K562 (cell line): ENCODE results near the gene SNAP23. TPM values are rescaled to one million over a fixed set of nuclear protein-coding genes. Genes with fewer than 3 reads are reported as not detected.

Source experiments
- ARID1B ChIP-seq: fragments of 450-650 bp; IDR thresholded peaks from 2 replicates; pipeline ENCODE4 v1.6.1; 2016; ENCODE audit warnings: antibody characterized with exemption, mild to moderate bottlenecking, inconsistent platforms
- BCL6 ChIP-seq: fragments of 250-450 bp; sonication (Bioruptor Pico); IDR thresholded peaks from 2 replicates; pipeline ENCODE4 v1.4.0; 2020
- CBX2 ChIP-seq: fragments of 200-600 bp; sonication (generic); IDR thresholded peaks from one replicate; pipeline ENCODE4 v1.6.1; 2012; ENCODE audit warnings: mild to moderate bottlenecking, low read length, inconsistent platforms; ENCODE audit not compliant: insufficient read depth, poor library complexity, severe bottlenecking
- MAX ChIP-seq: sonication (generic); formaldehyde crosslinking; IDR thresholded peaks from 2 replicates; pipeline ENCODE4 v1.9.0; 2022; ENCODE audit warnings: mild to moderate bottlenecking, missing genetic modification reagents
- MCM3 ChIP-seq: fragments of 450-650 bp; IDR thresholded peaks from 2 replicates; pipeline ENCODE4 v1.6.1; 2016
- MTA2 ChIP-seq: fragments of 450-650 bp; IDR thresholded peaks from 2 replicates; pipeline ENCODE4 v1.6.1; 2016; ENCODE audit warnings: low read depth
- NCOA6 ChIP-seq: fragments of 450-650 bp; IDR thresholded peaks from 2 replicates; pipeline ENCODE4 v1.6.1; 2017; ENCODE audit warnings: mild to moderate bottlenecking
- NEUROD1 ChIP-seq: fragments of 150-350 bp; IDR thresholded peaks from 2 replicates; pipeline ENCODE4 v1.6.1; 2014; ENCODE audit warnings: borderline replicate concordance, low read length, low read depth; ENCODE audit not compliant: partially characterized antibody
- PREB ChIP-seq: sonication (generic); formaldehyde crosslinking; IDR thresholded peaks from 2 replicates; pipeline ENCODE4 v1.8.1; 2023; ENCODE audit warnings: mild to moderate bottlenecking, missing genetic modification reagents
- TEAD1 ChIP-seq, 2 experiments: fragments of 450-650 bp in 1 of 2; sonication (generic) in 1 of 2; formaldehyde crosslinking; IDR thresholded peaks; 2 replicates each; pipeline versions ENCODE4 v1.4.0 to v1.8.0; 2020 to 2022; ENCODE audit warnings: mild to moderate bottlenecking in 2 of 2, missing genetic modification reagents in 1 of 2
- THRAP3 ChIP-seq: fragments of 450-650 bp; IDR thresholded peaks from 2 replicates; pipeline ENCODE4 v1.6.1; 2016; ENCODE audit warnings: mild to moderate bottlenecking, inconsistent platforms, borderline replicate concordance
- TSHZ1 ChIP-seq: fragments of 250-450 bp; sonication (Bioruptor Pico); IDR thresholded peaks from 2 replicates; pipeline ENCODE4 v1.4.0; 2020; ENCODE audit warnings: mild to moderate bottlenecking, moderate library complexity
- ZNF695 ChIP-seq: fragments of 450-650 bp; formaldehyde crosslinking; IDR thresholded peaks from 2 replicates; pipeline ENCODE4 v1.4.0; 2020; ENCODE audit warnings: mild to moderate bottlenecking, moderate library complexity
- polyA plus RNA-seq, 8 experiments: library from polyadenylated mRNA; depleted of rRNA in 4 of 8; stranded (reverse) in 5 of 8; unstranded in 3 of 8; fragments of >200 nt; fragmentation: Nextera tagmentation in 2 of 8; fragmentation: Illumina TruSeq in 1 of 8; extraction: Ambion mirVana in 2 of 8; extraction: Trizol in 1 of 8; gene quantifications; 2 replicates each; pipeline versions ENCODE4 v1.2.1 to v1.2.3, GENCODE V29; 2011 to 2014; ENCODE audit warnings: inconsistent platforms in 1 of 8, missing spikeins in 1 of 8
- total RNA-seq, 7 experiments: library from RNA; depleted of rRNA in 6 of 7; stranded (reverse); fragments of >200 nt in 6 of 7; fragmentation: Illumina TruSeq in 2 of 7; extraction: Trizol in 2 of 7; gene quantifications; 2 replicates each; pipeline versions ENCODE4 v1.2.1 to v1.2.3, GENCODE V29; 2011 to 2021; ENCODE audit warnings: low replicate concordance in 1 of 7

The SNAP23 gene
- total and polyA plus RNA-seq, 9 of the 15 experiments (the other 6 are each of a cell fraction or from before 2014, with no cell fraction given): 78.9 to 168 (median 117) TPM

DNA sequence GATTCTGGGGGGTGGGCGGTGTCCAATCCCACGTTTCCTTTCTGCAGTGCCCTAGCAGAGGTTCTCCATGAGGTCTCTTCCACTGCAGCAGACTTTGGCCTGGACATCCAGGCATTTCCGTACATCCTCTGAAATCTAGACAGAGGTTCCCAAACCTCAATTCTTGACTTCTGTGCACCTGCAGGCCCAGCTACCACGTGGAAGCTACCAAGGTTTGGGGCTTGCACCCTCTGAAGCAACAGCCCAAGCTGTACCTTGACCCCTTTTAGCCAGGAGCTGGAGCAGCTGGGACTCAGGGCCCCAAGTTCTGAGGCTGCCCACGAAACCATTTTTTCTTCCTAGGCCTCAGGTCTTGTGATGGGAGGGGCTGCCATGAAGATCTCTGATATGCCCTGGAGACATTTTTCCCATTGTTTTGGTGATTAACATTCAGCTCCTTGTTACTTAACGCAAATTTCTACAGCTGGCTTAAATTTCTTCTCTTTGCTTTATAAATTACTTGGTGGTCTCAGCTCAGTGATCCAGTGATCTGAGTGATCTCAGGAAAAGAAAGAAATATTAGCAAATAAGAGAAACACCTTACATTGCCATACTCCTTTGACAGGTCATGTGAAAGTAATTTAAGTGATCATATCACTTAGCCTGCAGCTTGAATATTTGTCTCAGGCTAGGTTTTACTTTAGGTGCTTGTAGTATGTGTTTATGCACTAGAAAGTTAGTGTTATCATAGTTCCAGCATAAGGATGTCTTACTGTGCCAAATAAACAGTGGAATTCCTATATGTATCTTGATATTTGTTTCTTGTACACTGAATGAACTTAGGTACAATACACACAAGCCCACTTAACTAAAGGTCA lies 3.0 kb downstream of the SNAP23 start (continued):
- TF ChIP-seq MAX (CRISPR knock-in tag): peak; percentile 30; the same call in 1 of the 2 replicates
- TF ChIP-seq PREB (CRISPR knock-in tag): no peak
- no peak for TF ChIP-seq BCL6 (CRISPR knock-in tag)
- no peak for TF ChIP-seq MCM3
- TF ChIP-seq THRAP3: no peak
- TF ChIP-seq ARID1B: no peak
- TF ChIP-seq TEAD1 (CRISPR knock-in tag; IDR thresholded peaks at IDR 0.05): peak in 1 of 2 experiments; percentile 35; a peak in 1 of 4 replicates
- no peak for TF ChIP-seq TSHZ1 (CRISPR knock-in tag)
- TF ChIP-seq NEUROD1: no peak
- no peak for TF ChIP-seq MTA2
- TF ChIP-seq NCOA6: no peak
- TF ChIP-seq CBX2: no peak
- TF ChIP-seq ZNF695 (CRISPR knock-in tag): no peak
